OCI-LY7 (cell line): ENCODE results near the gene DDI1. TPM values are rescaled to one million over a fixed set of nuclear protein-coding genes. Genes with fewer than 3 reads are reported as not detected.

ENCODE experiments used
- BruUV-seq: library from RNA; stranded (reverse); fragments of 400-500 nt; replicated peaks from 2 replicates; lab custom pipeline; 2021; lab: Mats Ljungman, UMichigan
- CTCF ChIA-PET: fragments of 300-600 bp; sonication (Branson Sonifier 250); formaldehyde crosslinking; loops from one replicate; lab custom pipeline; 2022; ENCODE audit warnings: antibody characterized with exemption; ENCODE audit not compliant: unreplicated experiment; lab: Charles Lee
- POLR2A ChIA-PET: fragments of 300-600 bp; sonication (Branson Sonifier 250); formaldehyde crosslinking; loops from one replicate; lab custom pipeline; 2022; ENCODE audit warnings: antibody characterized with exemption; lab: Charles Lee
- DNase-seq: peaks from one replicate; pipeline ENCODE4 v3.0.0-alpha.2; 2015; ENCODE audit warnings: low spot score
- H2AFZ ChIP-seq: fragments of 200-600 bp; sonication (generic), shearing (Covaris generic); 2 replicates; pipeline ENCODE4 v1.6.1; 2014; ENCODE audit warnings: mild to moderate bottlenecking, antibody characterized with exemption, low read length, moderate library complexity
- H3K27ac ChIP-seq: fragments of 200-600 bp; sonication (generic); 2 replicates; pipeline ENCODE4 v1.5.1; 2014; ENCODE audit warnings: mixed run types, low read depth, mild to moderate bottlenecking, moderate library complexity, low read length, inconsistent platforms; ENCODE audit not compliant: poor library complexity, severe bottlenecking
- H3K36me3 ChIP-seq: fragments of 200-600 bp; sonication (generic); 2 replicates; pipeline ENCODE4 v1.6.1; 2014; ENCODE audit warnings: mild to moderate bottlenecking, antibody characterized with exemption, low read length, moderate library complexity, mixed read lengths; ENCODE audit not compliant: insufficient read depth
- H3K4me1 ChIP-seq: fragments of 200-600 bp; sonication (generic); 2 replicates; pipeline ENCODE4 v1.5.1; 2014; ENCODE audit warnings: mild to moderate bottlenecking, low read length; ENCODE audit not compliant: insufficient read depth, poor library complexity, severe bottlenecking
- H3K4me2 ChIP-seq: fragments of 200-600 bp; sonication (generic); 2 replicates; pipeline ENCODE4 v1.6.1; 2014; ENCODE audit warnings: mild to moderate bottlenecking, low read length
- H3K4me3 ChIP-seq: fragments of 200-600 bp; sonication (generic); 2 replicates; pipeline ENCODE4 v1.5.1; 2014; ENCODE audit warnings: mild to moderate bottlenecking, low read depth, low read length; ENCODE audit not compliant: poor library complexity, severe bottlenecking
- H3K79me2 ChIP-seq: fragments of 200-600 bp; sonication (generic); 2 replicates; pipeline ENCODE4 v1.6.1; 2016; ENCODE audit warnings: low read depth, mild to moderate bottlenecking, low read length, moderate library complexity, mixed read lengths; ENCODE audit not compliant: insufficient read depth
- H3K9me2 ChIP-seq: fragments of 200-600 bp; sonication (generic); 2 replicates; pipeline ENCODE4 v1.6.1; 2016; ENCODE audit warnings: mild to moderate bottlenecking, low read length, mixed read lengths; ENCODE audit not compliant: insufficient read depth
- H3K9me3 ChIP-seq: fragments of 200-600 bp; sonication (generic); 2 replicates; pipeline ENCODE4 v1.6.1; 2014; ENCODE audit warnings: mild to moderate bottlenecking, mixed run types, low read length, mixed read lengths
- H4K20me1 ChIP-seq: fragments of 200-600 bp; sonication (generic); 2 replicates; pipeline ENCODE4 v1.6.1; 2014; ENCODE audit warnings: mild to moderate bottlenecking, antibody characterized with exemption, low read length, moderate library complexity, mixed read lengths; ENCODE audit not compliant: insufficient read depth
- CTCF ChIP-seq: fragments of 200-600 bp; sonication (generic); conservative IDR thresholded peaks from 2 replicates; pipeline ENCODE4 v1.5.1; 2014; ENCODE audit warnings: mild to moderate bottlenecking, antibody characterized with exemption, low read length, moderate library complexity, mixed read lengths
- EZH2phosphoT487 ChIP-seq: fragments of 200-600 bp; sonication (generic); IDR thresholded peaks from 2 replicates; pipeline ENCODE4 v1.6.1; 2018; ENCODE audit warnings: low read depth, borderline replicate concordance, mild to moderate bottlenecking, mixed run types, antibody characterized with exemption, low read length, moderate library complexity, mixed read lengths
- intact Hi-C: fragments of 100-400 bp; cut with micrococcal nuclease; formaldehyde crosslinking; loops from one replicate; pipeline ENCODE4 v1.10.0; 2022; ENCODE audit not compliant: unreplicated experiment
- total RNA-seq, 2 experiments: library from RNA; depleted of rRNA in 1 of 2; stranded (reverse); fragments of >200 nt in 1 of 2; shearing (Covaris generic) in 1 of 2; gene quantifications; 2 replicates each; pipeline ENCODE4 v1.2.3, GENCODE V29; 2014 to 2022

Gene DDI1
- total RNA-seq, 2 experiments from 2014 or later, result not detected

GRCh38 chr11:104058680-104059079, 22.2 kb downstream of the DDI1 start:
- CTCF ChIA-PET, result no interaction called here
- H4K20me1 ChIP-seq, result no peaks in the 10 kb centered on the region
- H3K4me1 ChIP-seq, result no peaks in the 10 kb centered on the region
- H3K4me3 ChIP-seq, result no peak overlapping the region
- H2AFZ ChIP-seq, result no peak overlapping the region
- TF ChIP-seq EZH2phosphoT487 (no peak), CTCF (no peak)
- intact Hi-C loops, result no loop called here
- H3K27ac ChIP-seq, result no peak overlapping the region
- H3K4me2 ChIP-seq, result no peak overlapping the region
- no peaks in the 10 kb centered on the region for H3K9me2 ChIP-seq
- BruUV-seq, result no TSS peak
- DNase-seq, result no peak
- H3K36me3 ChIP-seq, result no peaks in the 10 kb centered on the region
- POLR2A ChIA-PET, result no interaction called here
- no peaks in the 10 kb centered on the region for H3K9me3 ChIP-seq
- H3K79me2 ChIP-seq, result no peaks in the 10 kb centered on the region

GRCh38 chr11:104060004-104060794, 23.8 kb downstream of the DDI1 start:
- H3K9me3 ChIP-seq, result no peaks in the 10 kb centered on the region
- H3K79me2 ChIP-seq, result no peaks in the 10 kb centered on the region
- intact Hi-C loops, result no loop called here
- H3K36me3 ChIP-seq, result no peaks in the 10 kb centered on the region
- no peak overlapping the region for H3K27ac ChIP-seq
- no peaks in the 10 kb centered on the region for H3K4me1 ChIP-seq
- H3K9me2 ChIP-seq, result no peaks in the 10 kb centered on the region
- no peaks in the 10 kb centered on the region for H4K20me1 ChIP-seq
- H3K4me2 ChIP-seq, result no peak overlapping the region
- POLR2A ChIA-PET, result no interaction called here
- TF ChIP-seq CTCF, result no peak
- no peak for TF ChIP-seq EZH2phosphoT487
- BruUV-seq, result no TSS peak
- DNase-seq, result no peak
- H3K4me3 ChIP-seq, result no peak overlapping the region
- CTCF ChIA-PET, result no interaction called here
- no peak overlapping the region for H2AFZ ChIP-seq

DNA sequence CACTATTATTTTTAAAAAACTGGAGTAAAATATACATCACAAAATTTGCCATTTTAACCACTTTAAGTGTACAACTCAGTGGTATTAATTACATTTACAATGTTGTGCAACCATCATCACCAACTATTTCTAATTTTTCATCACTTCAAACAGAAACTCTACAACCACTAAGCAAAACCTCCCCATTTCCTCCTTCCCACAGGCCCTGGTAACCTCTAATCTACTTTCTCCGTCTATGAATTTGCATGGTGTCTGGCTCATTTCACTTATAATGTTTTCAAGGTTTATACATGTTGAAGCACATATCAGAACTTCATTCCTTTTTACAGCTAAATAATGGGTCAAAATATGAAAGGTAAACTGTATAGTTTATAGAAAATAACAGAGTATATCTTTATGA, 24.4 kb downstream of the DDI1 start:
- no peak overlapping the region for H3K27ac ChIP-seq
- H3K9me2 ChIP-seq, result no peaks in the 10 kb centered on the region
- no peak overlapping the region for H3K4me3 ChIP-seq
- no peaks in the 10 kb centered on the region for H3K79me2 ChIP-seq
- CTCF ChIA-PET, result no interaction called here
- no peak overlapping the region for H2AFZ ChIP-seq
- no peaks in the 10 kb centered on the region for H3K4me1 ChIP-seq
- no peaks in the 10 kb centered on the region for H3K9me3 ChIP-seq
- POLR2A ChIA-PET, result interaction anchor here (0.6 kb wide), 1 partner anchor 161 kb away, joined by 3 read pairs; no protein-coding TSS in a partner anchor
- BruUV-seq, result no TSS peak
- no peak overlapping the region for H3K4me2 ChIP-seq
- no peaks in the 10 kb centered on the region for H4K20me1 ChIP-seq
- intact Hi-C loops, result no loop called here
- no peaks in the 10 kb centered on the region for H3K36me3 ChIP-seq
- DNase-seq, result no peak
- no peak for TF ChIP-seq CTCF
